GM23338 (cell line): ENCODE results near the gene HAGH. TPM values are rescaled to one million over a fixed set of nuclear protein-coding genes. Genes with fewer than 3 reads are reported as not detected.
"Not testable (repeated sequence)": the region's sequence is repeated elsewhere in the genome, so short reads cannot be mapped to it uniquely, and the experiment has no call there.

ENCODE experiments used
- ATAC-seq: fragments of 200-7000 bp; cut with Tn5 transposase; 3 replicates; pipeline ENCODE4 v1.9.1; 2020
- DNase-seq: peaks from one replicate; pipeline ENCODE4 v3.0.0-alpha.2; 2015; ENCODE audit warnings: low spot score
- H2AFZ ChIP-seq: fragments of 200-600 bp; sonication (generic); 2 replicates; pipeline ENCODE4 v1.8.0; 2016; ENCODE audit warnings: antibody characterized with exemption, mild to moderate bottlenecking, moderate library complexity
- H3F3A ChIP-seq: fragments of 200-600 bp; sonication (generic); replicated peaks from 2 replicates; pipeline ENCODE4 v1.8.0; 2017; ENCODE audit warnings: antibody characterized with exemption, mixed run types, low read depth
- H3K27ac ChIP-seq: fragments of 200-600 bp; sonication (generic); 2 replicates; pipeline ENCODE4 v1.6.1; 2016; ENCODE audit warnings: low read depth
- H3K27me3 ChIP-seq: fragments of 200-600 bp; sonication (generic); 2 replicates; pipeline ENCODE4 v1.8.0; 2016; ENCODE audit warnings: mild to moderate bottlenecking, mixed run types, moderate library complexity; ENCODE audit not compliant: insufficient read depth
- H3K36me3 ChIP-seq: fragments of 200-600 bp; sonication (generic); 2 replicates; pipeline ENCODE4 v1.8.0; 2016; ENCODE audit warnings: mild to moderate bottlenecking; ENCODE audit not compliant: insufficient read depth
- H3K4me1 ChIP-seq: fragments of 200-600 bp; sonication (generic); 2 replicates; pipeline ENCODE4 v1.8.0; 2016; ENCODE audit warnings: mild to moderate bottlenecking, moderate library complexity; ENCODE audit not compliant: insufficient read depth
- H3K4me2 ChIP-seq: fragments of 200-600 bp; sonication (generic); 2 replicates; pipeline ENCODE4 v1.7.1; 2017; ENCODE audit warnings: mixed run types
- H3K4me3 ChIP-seq: fragments of 200-600 bp; sonication (generic); 2 replicates; pipeline ENCODE4 v1.6.1; 2016; ENCODE audit warnings: mixed run types
- H3K79me2 ChIP-seq: fragments of 200-600 bp; sonication (generic); replicated peaks from 2 replicates; pipeline ENCODE4 v1.8.0; 2017; ENCODE audit warnings: mild to moderate bottlenecking; ENCODE audit not compliant: insufficient read depth
- H3K9me2 ChIP-seq: fragments of 200-600 bp; sonication (generic); 2 replicates; pipeline ENCODE4 v1.8.0; 2017; ENCODE audit not compliant: insufficient read depth
- H4K20me1 ChIP-seq: fragments of 200-600 bp; sonication (generic); replicated peaks from 2 replicates; pipeline ENCODE4 v1.8.0; 2017; ENCODE audit warnings: mild to moderate bottlenecking; ENCODE audit not compliant: insufficient read depth
- H3K27ac Mint-ChIP-seq: 2 replicates; pipeline ENCODE4 v1.8.0; 2020; ENCODE audit warnings: inconsistent platforms, mild to moderate bottlenecking, moderate library complexity, mixed read lengths
- H3K27me3 Mint-ChIP-seq: 3 replicates; pipeline ENCODE4 v1.8.0; 2022; ENCODE audit warnings: low read depth, mild to moderate bottlenecking, moderate library complexity, mixed read lengths, inconsistent platforms; ENCODE audit not compliant: insufficient read depth, poor library complexity
- H3K36me3 Mint-ChIP-seq: 3 replicates; pipeline ENCODE4 v1.8.0; 2021; ENCODE audit warnings: low read depth, mild to moderate bottlenecking, inconsistent platforms, moderate library complexity, mixed read lengths
- H3K4me1 Mint-ChIP-seq: 3 replicates; pipeline ENCODE4 v1.8.0; 2020; ENCODE audit warnings: mild to moderate bottlenecking, inconsistent platforms, mixed read lengths
- H3K4me3 Mint-ChIP-seq: 3 replicates; pipeline ENCODE4 v1.8.0; 2021; ENCODE audit warnings: moderate library complexity, mild to moderate bottlenecking, inconsistent platforms, mixed read lengths
- H3K9me3 Mint-ChIP-seq: 3 replicates; pipeline ENCODE4 v1.8.0; 2020; ENCODE audit warnings: moderate library complexity, mild to moderate bottlenecking, inconsistent platforms, mixed read lengths
- CREB1 ChIP-seq: fragments of 250-450 bp; sonication (Bioruptor Pico); IDR thresholded peaks from 2 replicates; pipeline ENCODE4 v1.5.0; 2020; ENCODE audit warnings: low read depth, mild to moderate bottlenecking, moderate library complexity
- EZH2 ChIP-seq: fragments of 200-600 bp; sonication (generic); IDR thresholded peaks from one replicate; pipeline ENCODE4 v1.8.0; 2017; ENCODE audit warnings: antibody characterized with exemption, mild to moderate bottlenecking, low read depth; ENCODE audit not compliant: unreplicated experiment
- EZH2phosphoT487 ChIP-seq: fragments of 200-600 bp; sonication (generic); IDR thresholded peaks from one replicate; pipeline ENCODE4 v1.8.1; 2018; ENCODE audit warnings: antibody characterized with exemption; ENCODE audit not compliant: unreplicated experiment
- JUNB ChIP-seq: IDR thresholded peaks from one replicate; pipeline ENCODE4 v1.6.1; 2016; ENCODE audit warnings: antibody characterized with exemption; ENCODE audit not compliant: unreplicated experiment
- NANOG ChIP-seq: IDR thresholded peaks from 2 replicates; pipeline ENCODE4 v1.6.1; 2016; ENCODE audit warnings: antibody characterized with exemption, borderline replicate concordance
- STAT1 ChIP-seq: IDR thresholded peaks from one replicate; pipeline ENCODE4 v1.6.1; 2016; ENCODE audit warnings: antibody characterized with exemption; ENCODE audit not compliant: unreplicated experiment
- ZNF331 ChIP-seq: fragments of 250-450 bp; sonication (Bioruptor Pico); IDR thresholded peaks from 2 replicates; pipeline ENCODE4 v1.5.0; 2020; ENCODE audit warnings: low read depth, mild to moderate bottlenecking, moderate library complexity
- polyA plus RNA-seq: library from polyadenylated mRNA; unstranded; fragments of >200 nt; fragmentation: Nextera tagmentation; extraction: Ambion mirVana; gene quantifications from 2 replicates; pipeline ENCODE4 v1.2.1, GENCODE V29; 2016
- total RNA-seq: library from RNA; depleted of rRNA; stranded (reverse); fragments of >200 nt; shearing (Covaris generic); gene quantifications from 2 replicates; pipeline ENCODE4 v1.2.3, GENCODE V29; 2014
- TF ChIP-seq, protein P1 (sequence below), 2 experiments: fragments of 200-600 bp in 1 of 2; sonication (generic) in 1 of 2; conservative IDR thresholded peaks; 2 replicates each; pipeline versions ENCODE4 v1.5.1 to v1.6.1; 2016 to 2017; ENCODE audit warnings: antibody characterized with exemption in 2 of 2, low read depth in 2 of 2, mild to moderate bottlenecking in 2 of 2, moderate library complexity in 1 of 2

Gene HAGH
- total and polyA plus RNA-seq, 2 experiments from 2014 or later = 24.7 to 28.9 TPM

DNA sequence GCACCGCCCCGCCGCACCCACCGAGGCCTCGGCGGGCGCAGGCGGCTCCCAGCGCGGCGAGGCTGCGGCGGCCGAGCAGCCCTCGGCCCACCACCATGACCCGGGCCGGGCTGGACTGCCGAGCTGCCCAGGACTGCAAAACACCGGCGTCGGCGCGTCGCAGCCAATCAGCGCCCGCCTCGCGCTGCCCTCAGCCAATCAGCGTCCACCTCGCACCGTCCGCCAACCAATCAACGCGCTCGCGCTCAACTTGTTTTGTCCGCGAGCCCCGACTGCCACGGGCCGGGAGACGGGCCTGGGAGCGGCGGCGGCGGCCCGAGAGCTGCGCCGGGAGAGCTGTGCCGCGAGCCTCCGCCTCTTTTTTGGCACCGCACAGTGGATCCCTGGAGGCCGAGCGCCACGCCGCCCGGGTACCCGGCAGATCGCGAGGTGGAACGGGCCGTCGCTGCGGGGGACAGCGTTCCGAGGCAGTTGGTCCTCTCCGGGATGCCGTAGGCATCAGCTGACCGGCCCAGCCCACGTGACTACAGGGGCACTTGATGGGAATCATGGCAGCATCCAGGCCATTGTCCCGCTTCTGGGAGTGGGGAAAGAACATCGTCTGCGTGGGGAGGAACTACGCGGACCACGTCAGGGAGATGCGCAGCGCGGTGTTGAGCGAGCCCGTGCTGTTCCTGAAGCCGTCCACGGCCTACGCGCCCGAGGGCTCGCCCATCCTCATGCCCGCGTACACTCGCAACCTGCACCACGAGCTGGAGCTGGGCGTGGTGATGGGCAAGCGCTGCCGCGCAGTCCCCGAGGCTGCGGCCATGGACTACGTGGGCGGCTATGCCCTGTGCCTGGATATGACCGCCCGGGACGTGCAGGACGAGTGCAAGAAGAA is at the start of gene HAGH, which contains the start of gene FAHD1 (continued):
- no peak for TF ChIP-seq ZNF331

DNA sequence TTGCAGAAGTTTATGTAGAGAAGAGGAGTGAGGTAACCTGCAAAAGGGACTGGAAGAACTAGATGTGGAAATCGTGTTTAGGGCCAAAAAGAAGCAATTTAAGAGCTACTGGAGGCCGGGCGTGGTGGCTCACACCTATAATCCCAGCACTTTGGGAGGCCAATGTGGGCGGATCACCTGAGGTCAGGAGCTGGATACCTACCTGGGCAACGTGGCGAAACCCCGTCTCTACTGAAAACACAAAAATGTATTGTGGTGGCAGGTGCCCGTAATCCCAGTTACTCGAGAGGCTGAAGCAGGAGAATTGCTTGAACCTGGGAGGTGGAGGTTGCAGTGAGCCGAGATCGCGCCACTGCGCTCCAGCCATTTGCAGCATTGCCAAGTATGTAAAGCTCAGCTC is 49.4 kb upstream of the HAGH start:
- not testable (repeated sequence) for H3K4me3 Mint-ChIP-seq, H3K27ac Mint-ChIP-seq, H3K9me2 ChIP-seq, H3K9me3 Mint-ChIP-seq, H4K20me1 ChIP-seq, H3K4me1 Mint-ChIP-seq, H3K4me1 ChIP-seq, H3K4me3 ChIP-seq, H3K4me2 ChIP-seq, ATAC-seq, H3K79me2 ChIP-seq, H3K36me3 ChIP-seq, H3K36me3 Mint-ChIP-seq, DNase-seq, H2AFZ ChIP-seq, H3F3A ChIP-seq, H3K27ac ChIP-seq
- peaks cover 21% of the 10 kb centered on the region for H3K27me3 Mint-ChIP-seq
- H3K27me3 ChIP-seq = peaks cover 26% of the 10 kb centered on the region

DNA sequence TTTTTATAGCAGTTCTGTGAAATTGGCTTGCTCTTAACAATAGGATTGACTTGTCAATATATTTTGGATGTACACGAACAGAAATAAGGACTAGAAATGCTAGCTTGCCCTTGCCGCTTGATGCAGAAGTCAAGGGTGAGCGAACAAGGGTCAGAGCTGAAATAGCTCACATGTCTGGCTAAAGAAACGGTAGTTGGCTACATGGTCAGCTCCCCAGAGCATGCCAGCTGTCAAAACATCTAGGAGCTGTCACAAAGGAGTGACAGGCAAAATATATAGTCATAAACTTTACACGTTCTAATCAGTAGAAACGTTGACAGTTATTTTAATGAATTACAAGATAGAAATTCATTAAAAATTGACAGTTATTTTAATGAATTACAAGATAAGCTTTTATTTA is 48.2 kb upstream of the HAGH start:
- no peak overlapping the region for H3K4me2 ChIP-seq
- H3K36me3 Mint-ChIP-seq = no peaks in the 10 kb centered on the region
- peaks cover 3% of the 10 kb centered on the region; the same call in 1 of the 3 replicates for H3K9me3 Mint-ChIP-seq
- no peak for DNase-seq
- no peaks in the 10 kb centered on the region for H3F3A ChIP-seq
- H3K4me1 ChIP-seq = no peaks in the 10 kb centered on the region
- H3K27ac Mint-ChIP-seq = no peak overlapping the region
- no peaks in the 10 kb centered on the region for H3K36me3 ChIP-seq
- peaks cover 26% of the 10 kb centered on the region for H3K27me3 ChIP-seq
- peaks cover 2% of the 10 kb centered on the region; the same call in 1 of the 3 replicates for H3K4me1 Mint-ChIP-seq
- no peak overlapping the region for H3K4me3 ChIP-seq
- ATAC-seq = no peak
- no peak for TF ChIP-seq EZH2
- TF ChIP-seq, protein P1, sequence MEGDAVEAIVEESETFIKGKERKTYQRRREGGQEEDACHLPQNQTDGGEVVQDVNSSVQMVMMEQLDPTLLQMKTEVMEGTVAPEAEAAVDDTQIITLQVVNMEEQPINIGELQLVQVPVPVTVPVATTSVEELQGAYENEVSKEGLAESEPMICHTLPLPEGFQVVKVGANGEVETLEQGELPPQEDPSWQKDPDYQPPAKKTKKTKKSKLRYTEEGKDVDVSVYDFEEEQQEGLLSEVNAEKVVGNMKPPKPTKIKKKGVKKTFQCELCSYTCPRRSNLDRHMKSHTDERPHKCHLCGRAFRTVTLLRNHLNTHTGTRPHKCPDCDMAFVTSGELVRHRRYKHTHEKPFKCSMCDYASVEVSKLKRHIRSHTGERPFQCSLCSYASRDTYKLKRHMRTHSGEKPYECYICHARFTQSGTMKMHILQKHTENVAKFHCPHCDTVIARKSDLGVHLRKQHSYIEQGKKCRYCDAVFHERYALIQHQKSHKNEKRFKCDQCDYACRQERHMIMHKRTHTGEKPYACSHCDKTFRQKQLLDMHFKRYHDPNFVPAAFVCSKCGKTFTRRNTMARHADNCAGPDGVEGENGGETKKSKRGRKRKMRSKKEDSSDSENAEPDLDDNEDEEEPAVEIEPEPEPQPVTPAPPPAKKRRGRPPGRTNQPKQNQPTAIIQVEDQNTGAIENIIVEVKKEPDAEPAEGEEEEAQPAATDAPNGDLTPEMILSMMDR (conservative IDR thresholded peaks at IDR 0.05; ENCODE audit: low read depth in 2 of 2) = no peak
- no peak for TF ChIP-seq NANOG
- no peak for TF ChIP-seq JUNB
- TF ChIP-seq STAT1 = no peak
- no peak for TF ChIP-seq EZH2phosphoT487
- no peak for TF ChIP-seq CREB1 (CRISPR knock-in tag)
- H4K20me1 ChIP-seq = no peaks in the 10 kb centered on the region
- H3K4me3 Mint-ChIP-seq = no peak overlapping the region
- H2AFZ ChIP-seq = no peak overlapping the region
- no peaks in the 10 kb centered on the region for H3K79me2 ChIP-seq
- peaks cover 24% of the 10 kb centered on the region for H3K27me3 Mint-ChIP-seq
- H3K27ac ChIP-seq = no peak overlapping the region
- no peaks in the 10 kb centered on the region for H3K9me2 ChIP-seq
